Stimulated activated CD4-positive, alpha-beta T cell treated with anti-CD3 and anti-CD28 coated beads, Interleukin-2, amount 100 ng/mL, for 4 hours (primary cell): ENCODE measurements around the gene MOB2.

Experiments used
- DNase-seq: peaks from one replicate; pipeline ENCODE4 v3.0.0-alpha.2; 2020; ENCODE audit warnings: low read depth

Gene MOB2

DNA sequence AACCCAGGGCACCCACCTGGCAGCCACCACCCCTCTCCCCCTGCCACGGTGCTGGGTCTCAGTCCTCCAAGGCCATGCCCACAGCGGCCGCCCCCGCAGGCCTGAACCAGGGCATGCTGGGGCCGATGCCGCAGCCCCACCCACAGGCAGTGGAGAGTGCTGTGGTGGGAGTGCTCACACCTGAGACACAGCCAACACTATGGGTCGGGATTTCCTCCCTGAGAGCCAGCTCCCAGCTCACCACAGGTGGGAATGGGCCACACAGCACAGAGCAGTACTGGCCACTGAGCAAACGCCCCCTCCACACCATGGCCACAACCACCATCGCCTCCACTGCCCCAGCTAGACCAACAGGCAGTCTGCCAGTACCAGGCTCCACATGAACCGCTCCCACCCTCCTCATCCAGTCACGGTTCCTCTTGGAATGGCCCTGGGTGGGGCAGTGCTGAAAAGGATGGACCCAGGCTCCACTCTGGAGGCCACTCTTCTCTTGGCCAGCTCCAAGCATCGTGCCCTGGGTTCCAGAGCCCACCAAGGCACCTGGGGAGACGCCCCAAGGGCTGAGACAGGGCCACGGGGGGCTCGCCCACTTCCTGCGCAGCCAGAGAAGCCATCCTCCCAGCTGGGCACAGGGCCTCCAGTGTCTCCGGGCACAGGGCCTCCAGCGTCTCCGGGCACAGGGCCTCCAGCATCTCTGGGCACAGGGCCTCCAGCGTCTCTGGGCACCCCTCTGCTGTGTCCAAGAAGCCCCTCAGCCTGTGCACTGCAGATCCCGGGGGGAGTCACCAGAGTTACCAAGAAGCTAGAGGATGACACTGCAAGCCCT is 14.2 kb downstream of the MOB2 start:
- DNase-seq: no peak

- no peak for DNase-seq
Observed at GRCh38 chr11:1471736-1472135, 14.8 kb downstream of the MOB2 start.

- no peak for DNase-seq
Observed at GRCh38 chr11:1470681-1471611, 15.6 kb downstream of the MOB2 start.

GRCh38 chr11:1469911-1470680 is 16.5 kb downstream of the MOB2 start:
- no peak for DNase-seq

DNA sequence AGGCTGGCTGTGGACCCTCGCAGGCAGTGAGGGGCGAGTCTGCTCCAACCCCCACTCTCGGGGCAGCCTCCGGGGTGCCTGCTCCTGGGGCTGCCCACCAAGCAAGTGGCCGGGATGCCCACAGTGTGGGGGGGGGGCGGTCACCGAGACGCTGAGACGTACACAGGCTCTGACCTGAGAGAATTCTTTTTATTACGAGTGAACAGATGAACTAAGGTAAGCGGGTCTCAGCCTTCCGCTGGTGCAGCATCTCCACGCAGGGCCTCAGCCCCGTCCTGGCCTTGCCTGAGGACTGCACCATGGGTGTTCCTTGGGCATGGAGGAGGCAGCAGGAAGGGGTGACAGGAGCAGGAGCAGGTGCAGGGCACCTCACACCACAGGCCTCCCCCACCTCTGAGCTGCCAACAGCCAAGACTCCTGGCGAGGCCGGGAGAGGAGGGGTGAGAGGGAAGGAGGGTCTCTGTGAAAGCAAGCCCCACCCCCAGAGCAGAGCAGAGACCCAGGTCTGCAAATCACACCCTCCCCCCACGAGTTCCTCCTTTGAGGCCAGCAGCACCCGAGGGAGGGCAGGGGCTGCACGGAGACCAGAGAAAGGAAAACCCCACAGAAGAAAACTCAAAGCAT is 17.2 kb downstream of the MOB2 start:
- DNase-seq: no peak

DNA sequence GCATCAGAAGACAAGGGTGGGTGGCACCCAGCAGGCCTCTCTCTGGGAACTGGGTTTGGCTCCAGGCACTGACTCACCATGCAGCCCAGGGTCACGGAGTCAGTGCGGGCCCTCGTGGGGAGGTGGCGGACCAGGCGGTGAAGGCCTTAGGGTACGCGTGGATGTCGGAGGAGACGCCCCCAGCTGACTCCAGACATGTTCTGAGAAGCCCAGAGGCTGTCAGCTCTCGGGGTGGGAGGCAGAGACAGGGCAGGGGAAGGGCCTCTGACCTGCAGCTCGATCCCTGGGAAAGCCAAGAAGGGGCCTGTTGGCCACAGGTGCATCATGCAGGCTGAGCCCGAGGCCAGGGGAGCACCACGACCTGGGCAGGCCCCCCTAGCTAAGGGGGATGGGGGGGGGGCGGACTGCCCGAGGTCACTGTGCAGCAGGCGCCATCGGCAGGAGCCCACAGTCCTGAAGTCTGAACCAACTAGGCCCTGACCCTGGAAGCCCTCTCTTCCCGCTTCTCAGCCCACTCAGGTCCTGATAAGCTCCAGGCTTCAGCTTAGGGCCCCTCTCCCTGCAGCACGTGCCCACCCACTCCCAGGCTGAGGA is 18.0 kb downstream of the MOB2 start:
- DNase-seq: no peak

GRCh38 chr11:1468002-1468401 is 18.6 kb downstream of the MOB2 start:
- no peak for DNase-seq

- DNase-seq: no peak
Observed at GRCh38 chr11:1467270-1467669, 19.3 kb downstream of the MOB2 start.

GRCh38 chr11:1466784-1467183 is 19.8 kb downstream of the MOB2 start:
- DNase-seq: no peak

- no peak for DNase-seq
Observed at GRCh38 chr11:1463056-1463455, 23.5 kb downstream of the MOB2 start.

- DNase-seq: no peak
Observed at GRCh38 chr11:1462698-1462975, 23.9 kb downstream of the MOB2 start.

DNA sequence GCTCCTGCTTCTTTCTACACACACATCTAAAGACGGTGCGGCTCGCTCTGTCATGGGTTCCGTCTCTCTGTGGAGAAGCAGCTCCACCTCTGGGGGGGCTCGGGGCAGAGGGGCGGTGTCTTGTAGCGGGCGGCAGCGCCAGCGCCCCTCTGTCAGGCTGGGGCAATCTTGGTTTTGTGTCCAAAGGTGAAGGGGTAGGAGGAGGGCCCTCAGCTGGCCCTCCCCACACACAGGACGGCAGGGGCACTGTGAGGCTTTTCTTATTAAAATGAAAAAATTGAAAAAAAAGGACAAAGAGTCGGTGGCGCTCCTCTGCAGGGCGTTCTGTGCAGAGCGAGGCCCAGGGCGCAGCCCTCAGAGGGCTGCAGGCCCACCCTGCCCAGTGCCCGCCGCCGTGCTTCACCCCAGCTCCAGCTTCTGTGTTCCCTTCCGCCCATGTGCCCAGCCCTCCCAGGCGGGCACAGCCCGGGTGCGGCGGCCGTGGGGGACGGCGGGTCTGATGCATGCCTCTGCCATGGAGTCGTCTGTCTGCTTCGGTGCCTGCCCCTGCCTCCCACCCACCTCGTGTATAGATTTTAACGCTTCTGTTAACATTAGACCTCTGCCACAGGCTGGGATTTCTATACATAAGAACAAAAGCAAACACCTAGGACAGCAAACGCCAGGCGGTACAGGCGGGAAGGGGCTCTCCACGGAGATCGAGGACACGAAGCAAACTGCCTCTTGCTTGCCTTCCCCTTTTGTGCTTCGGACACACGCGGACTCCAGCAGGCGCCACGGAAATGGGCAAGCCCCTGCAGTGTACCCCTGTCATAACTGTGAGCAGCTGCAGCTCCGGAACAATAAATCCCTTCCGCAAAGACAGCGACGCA is 24.5 kb downstream of the MOB2 start:
- DNase-seq: no peak

- no peak for DNase-seq
Observed at GRCh38 chr11:1460986-1461825, 25.4 kb downstream of the MOB2 start.

- DNase-seq: no peak
Observed at GRCh38 chr11:1460396-1460985, 26.1 kb downstream of the MOB2 start.

GRCh38 chr11:1459764-1460395 is 26.7 kb downstream of the MOB2 start:
- DNase-seq: no peak

GRCh38 chr11:1459219-1459575 is 27.4 kb downstream of the MOB2 start:
- DNase-seq: no peak

DNA sequence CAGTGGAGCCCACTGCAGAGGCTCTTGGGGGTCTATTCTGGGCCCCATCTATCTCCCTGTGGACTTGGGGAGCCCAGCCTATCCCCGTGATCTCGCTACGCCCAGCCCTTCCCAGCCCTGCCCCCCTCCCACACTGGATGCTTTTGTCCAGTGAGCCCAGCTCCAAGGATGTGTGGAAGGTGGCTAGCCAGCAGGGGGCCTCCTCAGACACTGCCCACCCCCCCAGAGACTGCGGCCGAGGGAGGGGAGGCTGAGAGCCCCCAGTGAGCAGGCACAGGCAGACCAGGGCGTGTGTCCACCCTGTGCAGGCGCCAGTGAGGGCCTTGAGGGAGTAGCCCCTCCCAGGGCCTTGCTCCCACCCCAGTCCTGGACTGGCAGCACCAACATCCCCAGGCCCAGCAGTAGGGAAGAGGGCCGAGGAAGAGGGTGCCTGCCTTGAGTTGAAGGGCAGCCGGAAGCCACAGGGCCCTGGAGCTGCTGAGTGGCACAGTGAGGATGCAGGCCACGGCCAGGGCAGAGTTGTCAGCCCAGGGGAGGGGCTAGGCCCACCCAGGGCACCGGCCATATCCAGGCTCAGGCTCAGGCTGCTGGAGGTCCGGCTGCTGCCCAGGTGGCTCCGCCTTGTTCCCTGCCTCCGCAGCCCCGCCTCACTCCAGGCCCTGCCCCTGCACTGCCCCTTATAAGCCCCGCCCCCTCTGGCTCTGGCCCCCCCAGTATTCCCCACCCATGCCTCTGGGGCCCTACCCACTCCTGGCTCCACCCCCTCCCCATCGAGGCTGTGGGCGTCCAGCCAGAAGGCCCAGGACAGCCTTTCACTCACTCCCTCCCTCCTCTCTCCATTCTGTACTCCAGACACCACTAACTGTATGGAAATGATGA is 28.0 kb downstream of the MOB2 start:
- no peak for DNase-seq

DNA sequence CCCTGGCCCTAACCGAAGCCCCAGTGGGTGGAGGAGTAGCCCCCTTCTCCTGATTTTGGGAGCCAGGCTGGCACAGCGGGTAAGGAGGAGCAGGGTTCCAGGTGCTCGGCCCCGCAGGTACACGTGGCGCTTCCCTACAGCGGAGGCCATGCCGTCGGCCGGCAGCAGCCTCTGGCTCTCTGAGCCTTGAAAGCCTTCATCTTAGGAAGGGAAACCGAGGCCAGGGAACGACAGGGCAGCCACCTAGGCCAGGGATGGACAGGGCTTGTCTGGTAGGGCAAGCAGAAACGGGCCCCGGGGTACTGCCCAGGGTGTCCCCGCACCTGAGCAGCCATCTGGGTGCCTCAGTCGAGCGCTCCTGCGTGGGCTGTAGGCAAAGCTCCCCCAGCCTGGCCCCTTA is 28.7 kb downstream of the MOB2 start:
- no peak for DNase-seq
